SIG-M5 (cell line): ENCODE measurements around the gene ATP2B3.

Experiments
- DNase-seq: peaks from one replicate; lab custom pipeline; 2025; lab: John Stamatoyannopoulos, UW

Gene ATP2B3

DNA sequence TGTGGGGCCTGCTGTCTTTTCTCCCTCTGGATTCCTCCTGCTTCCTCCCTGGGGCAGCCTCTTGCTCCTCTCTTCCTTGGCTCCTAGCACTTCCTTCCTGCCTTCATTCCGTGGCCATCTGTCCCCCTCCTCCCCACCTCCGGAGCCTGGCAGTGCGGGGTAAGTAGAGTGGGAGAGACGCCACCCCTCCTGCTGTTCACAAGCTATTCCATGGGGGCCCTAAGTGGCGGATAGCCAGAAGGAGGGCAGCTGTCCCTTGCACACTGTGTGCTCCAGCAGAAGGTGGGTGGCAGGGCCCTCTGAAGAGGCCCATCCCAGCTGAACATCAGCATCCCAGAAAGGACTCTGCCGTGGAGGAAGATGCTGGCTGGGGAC is 54.1 kb downstream of the ATP2B3 start:
- no peak for DNase-seq

GRCh38 chrX:153572601-153573000 is 55.2 kb downstream of the ATP2B3 start:
- no peak for DNase-seq

DNA sequence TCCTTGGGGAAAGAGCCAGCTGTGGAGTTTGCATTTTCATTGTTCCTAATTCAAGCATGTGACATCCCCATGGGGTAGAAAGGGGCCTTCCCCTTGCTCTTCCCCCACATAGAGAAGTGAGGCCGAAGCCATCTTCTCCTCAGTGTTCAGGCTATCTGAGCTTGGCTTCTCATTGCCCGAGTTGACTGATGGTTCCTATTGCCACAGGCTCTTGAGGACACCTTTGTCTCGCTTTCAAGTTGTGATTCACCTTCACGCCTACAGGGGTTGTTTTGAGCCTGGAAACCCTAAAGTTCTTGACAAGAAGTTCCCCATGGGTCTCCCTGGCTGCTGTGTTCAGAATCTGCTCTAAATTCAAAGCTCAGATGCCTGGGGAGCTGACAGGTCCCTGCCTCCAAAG is 56.5 kb downstream of the ATP2B3 start:
- no peak for DNase-seq

GRCh38 chrX:153576239-153576870 is 58.9 kb downstream of the ATP2B3 start:
- no peak for DNase-seq

DNA sequence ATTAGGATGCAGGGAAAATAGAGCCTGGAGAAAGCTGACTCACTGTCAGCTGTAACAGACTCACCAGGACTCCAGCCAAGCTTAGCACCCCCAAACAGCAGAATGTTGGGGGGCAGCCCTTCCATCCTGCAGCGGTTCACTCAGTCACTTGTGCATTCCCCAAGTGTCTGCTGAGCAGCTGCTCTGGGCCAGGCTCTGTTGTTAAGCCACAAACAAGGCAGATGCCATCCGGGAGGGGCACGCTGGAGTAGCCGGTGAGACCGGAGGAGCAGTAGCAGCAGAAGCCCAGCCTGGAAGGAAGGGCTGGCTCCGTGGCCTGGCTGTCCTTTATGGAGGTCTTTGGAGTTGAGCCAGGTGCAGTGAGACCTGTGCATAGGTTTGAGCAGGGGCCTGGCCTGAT is 59.5 kb downstream of the ATP2B3 start:
- no peak for DNase-seq

GRCh38 chrX:153578200-153578835 is 60.9 kb downstream of the ATP2B3 start:
- DNase-seq, result no peak

GRCh38 chrX:153578889-153579288 is 61.4 kb downstream of the ATP2B3 start:
- DNase-seq, result no peak

DNA sequence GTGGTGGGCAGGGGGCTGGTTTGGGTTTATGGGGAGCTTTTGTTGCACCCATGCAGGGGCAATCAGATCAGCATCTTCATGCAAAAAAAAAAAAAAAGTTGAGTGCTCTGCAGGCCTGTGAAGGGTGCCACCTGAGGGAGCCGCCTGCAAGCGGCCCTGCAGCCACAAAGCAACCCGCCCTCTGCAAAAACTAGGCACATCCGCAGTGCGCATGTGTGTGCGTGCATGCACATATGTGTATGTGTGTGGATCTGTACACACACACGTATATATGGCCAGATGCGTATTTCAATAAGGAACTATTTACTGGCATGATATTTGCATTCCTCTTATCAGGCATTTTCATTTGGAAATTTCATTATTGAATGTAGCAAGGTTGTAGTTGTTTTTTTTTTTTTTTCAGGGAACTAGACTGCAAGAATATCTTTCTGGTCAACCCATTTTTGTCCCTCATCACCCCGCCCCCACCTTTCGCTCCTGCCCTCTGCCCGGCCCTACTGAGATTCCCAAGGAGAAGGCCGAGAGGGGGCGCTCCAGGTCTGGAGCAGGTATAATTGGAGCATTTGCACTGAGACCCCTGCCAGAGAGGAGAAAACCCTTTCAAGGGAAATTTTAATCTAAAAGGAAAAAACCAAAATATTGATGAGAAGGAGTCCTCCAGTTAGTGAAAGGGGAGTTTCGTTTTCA is 63.4 kb downstream of the ATP2B3 start:
- no peak for DNase-seq

GRCh38 chrX:153582896-153583295 is 65.5 kb downstream of the ATP2B3 start:
- DNase-seq, result no peak

DNA sequence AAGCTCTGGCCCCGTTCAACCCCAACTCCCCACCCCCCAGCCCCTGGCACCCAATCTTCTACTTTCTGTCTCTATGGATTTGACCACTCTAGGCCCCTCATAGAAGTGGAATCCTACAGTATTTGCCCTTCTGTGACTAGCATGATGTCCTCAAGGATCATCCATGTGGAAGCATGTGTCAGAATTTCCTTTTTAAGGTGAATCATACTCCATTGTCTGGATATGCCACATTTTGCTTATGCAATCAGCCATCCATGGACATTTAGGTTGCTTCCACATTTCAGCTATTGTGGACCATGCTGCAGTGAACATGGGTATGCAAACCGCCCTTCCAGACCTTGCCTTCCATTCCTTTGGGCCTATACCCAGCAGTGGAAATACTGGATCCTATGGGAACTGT is 66.0 kb downstream of the ATP2B3 start:
- DNase-seq, result no peak

DNA sequence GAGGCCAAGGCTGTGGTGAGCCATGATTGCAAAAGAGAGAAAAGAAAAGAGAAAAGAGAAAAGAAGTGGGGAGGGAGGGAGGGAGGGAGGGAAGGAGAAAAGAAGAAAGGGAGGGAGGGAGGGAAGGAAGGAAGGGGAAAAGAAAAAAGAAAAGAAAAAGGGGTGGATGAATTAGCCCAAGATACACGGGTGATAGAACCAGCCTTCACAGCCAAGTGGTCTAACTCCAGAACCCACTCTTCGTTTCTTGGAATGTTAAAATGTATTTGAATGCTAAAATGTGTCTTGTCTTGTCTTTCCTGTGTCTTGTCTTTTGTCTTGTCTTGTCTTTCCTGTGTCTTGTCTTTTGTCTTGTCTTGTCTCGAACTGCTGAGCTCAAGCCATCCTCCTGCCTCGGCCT is 68.4 kb downstream of the ATP2B3 start:
- no peak for DNase-seq

DNA sequence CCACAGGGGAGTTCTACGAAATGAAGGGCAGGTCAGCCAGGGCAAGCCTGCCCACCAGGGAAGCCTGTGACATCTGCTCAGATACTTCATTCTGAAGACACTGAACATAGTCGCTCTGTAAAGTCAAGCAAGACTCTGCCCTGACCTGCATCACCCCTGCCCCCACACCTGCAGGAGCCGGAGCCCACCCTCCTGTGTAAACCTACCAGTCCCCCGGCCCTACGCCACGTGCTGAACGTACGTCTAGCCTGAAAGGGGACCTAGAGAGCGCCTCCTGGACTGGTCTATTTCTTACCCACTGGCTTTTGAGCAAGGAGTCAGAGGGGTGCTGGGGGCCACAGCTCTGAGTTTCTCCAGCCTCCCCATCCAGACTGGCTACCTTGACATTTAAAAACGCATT is 69.9 kb downstream of the ATP2B3 start:
- DNase-seq, result no peak

DNA sequence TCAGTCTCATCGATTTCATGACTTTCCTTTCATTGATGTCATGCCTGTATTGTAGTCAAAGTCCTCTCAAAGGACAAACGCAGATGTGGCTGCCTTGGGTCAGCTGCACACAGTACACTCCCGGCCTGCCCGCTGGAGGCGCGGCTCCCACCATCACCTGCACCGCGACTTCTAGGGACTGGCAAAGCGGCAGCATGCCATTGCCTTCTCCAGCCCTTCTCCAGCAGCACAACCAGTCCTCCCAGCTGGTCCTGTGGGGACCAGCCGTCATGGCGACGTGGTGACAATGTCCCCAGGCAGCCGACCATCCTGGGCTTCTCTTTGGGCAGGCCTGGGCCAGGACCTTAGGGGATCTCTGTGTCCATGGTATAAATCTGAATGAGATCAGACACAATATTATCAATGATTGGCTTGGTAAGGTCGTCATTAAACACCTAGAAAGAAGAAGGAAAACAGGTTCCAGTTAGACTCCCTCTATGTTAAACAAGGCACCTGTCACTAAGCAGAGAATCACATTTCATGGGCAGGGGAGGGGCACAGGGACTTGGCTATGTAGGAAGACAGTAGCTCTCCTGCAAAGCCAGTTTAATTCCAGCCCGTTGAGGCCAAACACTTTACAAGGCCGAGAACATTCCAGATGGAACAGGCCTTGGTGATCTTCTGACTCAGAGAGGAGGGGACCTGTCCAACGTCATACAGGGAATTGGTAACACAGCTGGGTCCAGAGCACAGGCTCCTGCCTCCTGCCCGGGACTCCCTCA is 70.8 kb downstream of the ATP2B3 start:
- DNase-seq, result no peak

GRCh38 chrX:153588782-153589446 is 71.5 kb downstream of the ATP2B3 start:
- no peak for DNase-seq

DNA sequence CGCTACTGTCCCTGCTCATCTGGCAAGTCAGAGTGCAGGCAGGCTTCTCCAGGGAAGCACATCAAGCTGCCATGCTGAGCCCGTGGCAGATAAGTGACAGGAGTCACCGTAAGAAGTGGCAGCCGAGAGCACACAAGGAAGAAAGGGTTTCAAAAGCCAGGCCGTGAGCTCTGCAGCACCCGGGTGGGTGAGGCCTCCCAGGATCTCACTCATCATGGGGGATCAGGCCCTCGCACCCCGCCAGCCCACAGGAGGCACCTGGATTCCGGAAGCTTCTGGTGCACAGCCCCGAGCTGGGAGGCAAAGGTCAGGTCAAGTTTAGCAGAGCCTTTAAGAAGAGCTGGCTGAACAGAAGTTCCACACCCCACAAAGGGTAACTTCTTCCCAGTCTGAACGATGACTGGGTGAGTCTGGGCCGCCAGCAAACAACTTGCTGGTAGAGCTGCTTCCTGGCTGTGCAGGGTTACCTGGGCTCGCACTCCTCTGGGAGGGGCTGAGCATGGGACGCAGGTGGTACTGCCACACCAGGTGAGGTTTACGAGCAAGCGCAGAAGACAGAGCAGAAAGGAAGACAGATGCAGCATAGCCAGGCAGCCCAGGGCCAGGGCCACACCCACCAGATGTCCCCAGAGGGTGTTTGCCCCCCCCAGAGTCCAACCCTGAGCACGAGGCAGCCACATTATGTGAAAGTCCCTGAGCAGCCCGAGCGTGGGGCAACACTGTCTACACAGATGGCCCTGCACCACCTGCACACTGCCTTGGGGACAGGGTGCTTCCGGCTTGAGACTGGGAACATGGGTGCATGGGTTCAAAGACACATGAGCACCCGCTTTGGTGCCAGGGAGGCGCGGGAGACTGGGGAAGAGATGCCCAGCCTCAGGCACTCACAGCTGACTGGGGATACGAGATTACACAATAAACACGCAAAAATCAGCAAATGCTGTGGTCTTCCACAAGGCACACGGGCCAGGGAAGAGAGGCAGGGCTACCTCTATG is 73.8 kb downstream of the ATP2B3 start:
- no peak for DNase-seq

- no peak for DNase-seq
Observed at GRCh38 chrX:153592091-153592833, 74.8 kb downstream of the ATP2B3 start.

GRCh38 chrX:153592966-153593688 is 75.7 kb downstream of the ATP2B3 start:
- no peak for DNase-seq

DNA sequence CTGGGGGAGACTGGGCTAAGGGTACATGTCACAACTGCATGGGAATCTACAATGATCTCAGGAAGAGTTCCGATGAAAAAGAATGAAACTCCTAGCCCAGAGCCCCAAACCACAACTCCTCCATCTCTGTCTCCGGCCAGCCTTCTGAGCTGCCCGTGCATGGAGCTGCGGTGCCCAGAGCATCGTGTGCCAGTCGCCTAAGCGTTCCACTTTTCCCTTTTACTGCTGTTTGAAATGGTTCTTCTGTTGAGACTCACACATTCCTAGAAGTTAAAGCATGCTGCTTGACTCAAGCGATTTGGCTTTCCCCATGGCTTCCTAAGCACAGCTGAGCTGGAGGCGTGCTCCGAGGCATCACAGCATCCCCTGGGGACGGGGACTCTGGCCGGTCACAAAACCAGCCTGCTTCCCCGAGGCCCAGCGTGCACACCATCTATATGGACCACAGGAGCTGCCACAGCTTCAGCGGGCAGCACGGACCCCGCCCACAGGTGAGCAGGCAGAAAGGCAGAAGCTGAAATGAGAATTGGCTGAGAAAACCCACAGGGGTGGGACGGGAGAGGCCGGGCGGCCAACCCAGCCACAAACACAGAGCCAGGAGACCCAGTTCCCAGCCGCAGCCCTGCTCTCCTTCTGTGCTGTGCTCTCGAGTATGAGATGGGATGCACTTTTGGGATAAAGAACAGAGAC is 76.5 kb downstream of the ATP2B3 start:
- no peak for DNase-seq

- DNase-seq, result no peak
Observed at GRCh38 chrX:153595387-153595786, 77.9 kb downstream of the ATP2B3 start.
